ENCODE results near the gene H2BK1. TPM values are rescaled to one million over a fixed set of nuclear protein-coding genes. Genes with fewer than 3 reads are reported as not detected.
A peak's percentile ranks its signal among the peaks of the same experiment; 100 is the strongest.

H2BK1 gene
- total RNA-seq, 1 experiment from 2014 or later = 0.69 TPM

- H3K27ac ChIP-seq (ENCODE audit: low read depth, low read length) = peak overlapping the region; percentile 79
- peak overlapping the region; percentile 79 for H3K9ac ChIP-seq (ENCODE audit: low read length)
- no peaks in the 10 kb centered on the region for H3K36me3 ChIP-seq (ENCODE audit: control insufficient read depth in 1 of 2, insufficient read depth in 2 of 2, low read length in 2 of 2)
- no peaks in the 10 kb centered on the region for H4K20me1 ChIP-seq (ENCODE audit: insufficient read depth)
- peak overlapping the region; percentile 87 for H3K4me2 ChIP-seq (ENCODE audit: low read length)
- H3K79me2 ChIP-seq (ENCODE audit: insufficient read depth, low read length) = no peaks in the 10 kb centered on the region
- ChIA-PET POLR2A (no interaction called here), RAD21 (ENCODE audit: low non-redundant PET in 1 of 2, low total read pairs in 2 of 2, uncharacterized antibody in 2 of 2, unreplicated experiment in 2 of 2) (no interaction called here), CTCF (no interaction called here)
- BruUV-seq (replicated peaks) = no TSS peak
- no peak for TF ChIP-seq ZNF274 (IDR thresholded peaks at IDR 0.05; ENCODE audit: low read depth, low read length)
- TF ChIP-seq TCF7L2 (IDR thresholded peaks at IDR 0.05; ENCODE audit: borderline replicate concordance, extremely low read depth, insufficient read depth, insufficient read length) = no peak
- TF ChIP-seq ATF3 (IDR thresholded peaks at IDR 0.05) = no peak
- no peak for TF ChIP-seq CBX3 (IDR thresholded peaks at IDR 0.05; ENCODE audit: low read depth)
- no peak for TF ChIP-seq SP1 (IDR thresholded peaks at IDR 0.05; ENCODE audit: low read depth)
- peaks cover 33 to 61% of the 10 kb centered on the region in 2 experiments for H3K4me1 ChIP-seq (ENCODE audit: control insufficient read depth in 1 of 2, insufficient read depth in 2 of 2, low read length in 2 of 2)
- H3K9me3 ChIP-seq (ENCODE audit: control insufficient read depth in 1 of 2, insufficient read depth in 1 of 2, low read depth in 1 of 2, low read length in 2 of 2) = no peaks in the 10 kb centered on the region
- no peak for ATAC-seq
- H2AFZ ChIP-seq (ENCODE audit: low read depth, low read length, poor library complexity, severe bottlenecking) = no peak overlapping the region
- H3K9me2 ChIP-seq (ENCODE audit: insufficient read depth) = no peaks in the 10 kb centered on the region
- intact Hi-C loops (cut with micrococcal nuclease) = no loop called here
- peak overlapping the region in 1 of 2 experiments; percentile 72; a peak in 1 of 4 replicates for H3K4me3 ChIP-seq (replicated peaks in 1 of 2; ENCODE audit: low read depth in 1 of 2, low read length in 2 of 2)
- H3K27me3 ChIP-seq (ENCODE audit: insufficient read depth, low read length) = no peaks in the 10 kb centered on the region
- no peak for DNase-seq (ENCODE audit: low read depth, low spot score)
Measured at GRCh38 chr7:151250181-151251132, 40.2 kb upstream of the H2BK1 start.

- TF ChIP-seq POLR2A (IDR thresholded peaks at IDR 0.05; ENCODE audit: borderline replicate concordance, extremely low read depth, insufficient read depth, insufficient read length) (no peak), POLR2AphosphoS5 (IDR thresholded peaks at IDR 0.05; ENCODE audit: low read depth, low read length) (0 out of 2 replicates have a peak, but pooled peaks have one; percentile 25), CTCF (IDR thresholded peaks at IDR 0.05 in 2 of 3, conservative IDR thresholded peaks at IDR 0.05 in 1 of 3; ENCODE audit: borderline replicate concordance in 1 of 3, insufficient read depth in 1 of 3, low read depth in 2 of 3, low read length in 2 of 3) (no peak), EZH2 (IDR thresholded peaks at IDR 0.05) (no peak), FOSL1 (IDR thresholded peaks at IDR 0.05; ENCODE audit: low read depth) (no peak), RAD21 (IDR thresholded peaks at IDR 0.05; ENCODE audit: low read depth) (no peak), ELF1 (IDR thresholded peaks at IDR 0.05; ENCODE audit: borderline replicate concordance, low read depth) (no peak)
- Histone ChIP-seq H3K79me2 (ENCODE audit: insufficient read depth, low read length) (no peaks in the 10 kb centered on the region), H2AFZ (ENCODE audit: low read depth, low read length, poor library complexity, severe bottlenecking) (no peak overlapping the region), H3K4me3 (replicated peaks in 1 of 2; ENCODE audit: low read depth in 1 of 2, low read length in 2 of 2) (peak overlapping the region; percentile 58 to 70), H3K27me3 (ENCODE audit: insufficient read depth, low read length) (no peaks in the 10 kb centered on the region), H3K9ac (ENCODE audit: low read length) (peak overlapping the region; percentile 69), H4K20me1 (ENCODE audit: insufficient read depth) (no peaks in the 10 kb centered on the region), H3K9me2 (ENCODE audit: insufficient read depth) (no peaks in the 10 kb centered on the region), H3K4me2 (ENCODE audit: low read length) (peak overlapping the region; percentile 87), H3K9me3 (ENCODE audit: control insufficient read depth in 1 of 2, insufficient read depth in 1 of 2, low read depth in 1 of 2, low read length in 2 of 2) (no peaks in the 10 kb centered on the region), H3K36me3 (ENCODE audit: control insufficient read depth in 1 of 2, insufficient read depth in 2 of 2, low read length in 2 of 2) (no peaks in the 10 kb centered on the region), H3K4me1 (ENCODE audit: control insufficient read depth in 1 of 2, insufficient read depth in 2 of 2, low read length in 2 of 2) (peaks cover 38 to 68% of the 10 kb centered on the region in 2 experiments), H3K27ac (ENCODE audit: low read depth, low read length) (peak overlapping the region; percentile 79)
- intact Hi-C loops (cut with micrococcal nuclease) = loop anchor here (10.0 kb wide), 1 partner anchor 125 kb away; no protein-coding TSS in a partner anchor
- peak; percentile 60 for ATAC-seq
- CTCF ChIA-PET = no interaction called here
- RAD21 ChIA-PET (ENCODE audit: low non-redundant PET in 1 of 2, low total read pairs in 2 of 2, uncharacterized antibody in 2 of 2, unreplicated experiment in 2 of 2) = no interaction called here
- DNase-seq (ENCODE audit: low read depth, low spot score) = peak; percentile 48
- POLR2A ChIA-PET = no interaction called here
- no TSS peak for BruUV-seq (replicated peaks)
Measured at GRCh38 chr7:151249732-151250072, 39.4 kb upstream of the H2BK1 start.

Data from HCT116 (cell line).